Measurements from ENCODE around the gene TEX10.

- TF ChIP-seq CTCF (IDR thresholded peaks at IDR 0.05; ENCODE audit: insufficient read depth, low read length) (no peak), GABPA (IDR thresholded peaks at IDR 0.05; ENCODE audit: low read depth) (no peak), REST (IDR thresholded peaks at IDR 0.05; ENCODE audit: insufficient replicate concordance, low read depth) (no peak)
Observed at GRCh38 chr9:100352201-100352726, 478 bp downstream of the TEX10 start.

All from HL-60 (cell line).